Right lobe of liver (tissue), 6 donors: ENCODE results near the gene C16orf86. TPM values are rescaled to one million over a fixed set of nuclear protein-coding genes. Genes with fewer than 3 reads are reported as not detected.

ENCODE experiments used
- ATAC-seq, 4 donors: fragments of 200-7000 bp; cut with Tn5 transposase; one replicate each; pipeline ENCODE4 v1.9.1; 2020; ENCODE audit warnings: mild to moderate bottlenecking in 4 of 4, moderate library complexity in 4 of 4
- DNase-seq, 3 donors: peaks; one replicate each; pipeline ENCODE4 v3.0.0-alpha.2; 2020
- H3K27ac ChIP-seq, 3 donors: fragments of 200-600 bp; one replicate each; pipeline ENCODE4 v1.8.0; 2022
- H3K27me3 ChIP-seq, 2 donors: fragments of 200-600 bp; one replicate each; pipeline ENCODE4 v1.8.0; 2022
- H3K36me3 ChIP-seq, 4 donors: fragments of 200-600 bp; sonication (generic) in 1 of 4; one replicate each; pipeline versions ENCODE4 v1.5.1 to v1.8.0; 2017 to 2022; ENCODE audit warnings: control low read depth in 1 of 4
- H3K4me1 ChIP-seq, 4 donors: fragments of 200-600 bp; sonication (generic) in 1 of 4; one replicate each; pipeline versions ENCODE4 v1.5.1 to v1.8.0; 2017 to 2022; ENCODE audit warnings: control low read depth in 1 of 4
- H3K4me3 ChIP-seq, 3 donors: fragments of 200-600 bp; one replicate each; pipeline ENCODE4 v1.8.0; 2022
- H3K9me3 ChIP-seq, 4 donors: fragments of 200-600 bp; sonication (generic) in 1 of 4; one replicate each; pipeline versions ENCODE4 v1.5.1 to v1.8.0; 2017 to 2022; ENCODE audit warnings: control low read depth in 1 of 4
- CTCF ChIP-seq, 4 donors: fragments of 200-600 bp in 3 of 4; fragments of 450-650 bp in 1 of 4; IDR thresholded peaks; one replicate each; pipeline versions ENCODE4 v1.5.1 to v1.8.0; 2016 to 2022; ENCODE audit warnings: antibody characterized with exemption in 4 of 4, mild to moderate bottlenecking in 2 of 4
- POLR2A ChIP-seq: fragments of 450-650 bp; IDR thresholded peaks from one replicate; pipeline ENCODE4 v1.6.1; 2017; ENCODE audit warnings: antibody characterized with exemption, mild to moderate bottlenecking
- WGBS: methylation state at CpG from one replicate; pipeline ENCODE4 v1.1.6; 2018; ENCODE audit warnings: low coverage, low lambda C conversion rate; ENCODE audit not compliant: insufficient coverage; ENCODE audit errors: missing lambda C conversion rate; 5-methylcytosine and 5-hydroxymethylcytosine counted together
- intact Hi-C, 2 donors: fragments of 100-400 bp; cut with DNase I; formaldehyde crosslinking; loops; one replicate each; pipeline versions ENCODE4 v1.11.2 to v1.14.1; 2022
- total RNA-seq, 6 experiments: library from RNA; depleted of rRNA in 2 of 6; stranded (reverse); fragments of >200 nt in 2 of 6; fragmentation: NEBNext Ultra II Directional in 3 of 6; extraction: Animal tissue kit (Norgen Biotek cat#: 25700) in 3 of 6; gene quantifications; one replicate each; pipeline versions ENCODE4 v1.1.0 to v1.2.4, GENCODE V29; 2016 to 2023
- donor health status: DM: no; HTN: yes; CAD: no.
- donor health status: DM: no; HTN: no; CAD: no.
- donor health status: DM: no; HTN: no; CAD: no.
- donor health status: DM: no; HTN: yes; CAD: no.
- donor health status: DM: no; HTN: yes; CAD: no.

Gene C16orf86
- total RNA-seq, 6 experiments from 2014 or later, result 1.4 to 4.3 (median 2.5) TPM

GRCh38 chr16:67703626-67704025 lies 37.0 kb downstream of the C16orf86 start:
- 60% methylated on average over 2 of the region's 2 CpGs for WGBS
- Histone ChIP-seq H3K36me3 (no peaks in the 10 kb centered on the region), H3K27me3 (no peaks in the 10 kb centered on the region), H3K4me1 (peaks cover 0 to 12% (median 2%) of the 10 kb centered on the region in 4 donors), H3K9me3 (peaks cover 0 to 3% (median 0%) of the 10 kb centered on the region in 4 donors), H3K27ac (peak overlapping the region in 1 of 3 donors; percentile 77), H3K4me3 (no peak overlapping the region)
- TF ChIP-seq POLR2A (no peak), CTCF (IDR thresholded peaks at IDR 0.05) (no peak)
- ATAC-seq (peak in 3 of 4 donors; percentile 18 to 31 (median 20)), DNase-seq (no peak)
- intact Hi-C loops, result no loop called here

- DNase-seq (no peak), ATAC-seq (peak in 1 of 4 donors; percentile 74)
- no peaks in the 10 kb centered on the region for H3K36me3 ChIP-seq
- H3K4me1 ChIP-seq, result peaks cover 0 to 15% (median 2%) of the 10 kb centered on the region in 4 donors
- intact Hi-C loops, result no loop called here
- H3K27ac ChIP-seq, result peak overlapping the region in 1 of 3 donors; percentile 77
- no peaks in the 10 kb centered on the region for H3K9me3 ChIP-seq
- TF ChIP-seq CTCF (IDR thresholded peaks at IDR 0.05), result no peak
- TF ChIP-seq POLR2A, result no peak
- WGBS, result 54% methylated on average over 5 of the region's 5 CpGs
- no peak overlapping the region for H3K4me3 ChIP-seq
- H3K27me3 ChIP-seq, result no peaks in the 10 kb centered on the region
Observed at GRCh38 chr16:67704110-67704509, 37.5 kb downstream of the C16orf86 start.

- Histone ChIP-seq H3K27me3 (no peaks in the 10 kb centered on the region), H3K27ac (no peak overlapping the region), H3K36me3 (no peaks in the 10 kb centered on the region), H3K4me1 (peaks cover 0 to 22% (median 7%) of the 10 kb centered on the region in 4 donors), H3K9me3 (no peaks in the 10 kb centered on the region), H3K4me3 (no peak overlapping the region)
- no peak for ATAC-seq
- 94% methylated on average over 4 of the region's 4 CpGs for WGBS
- DNase-seq, result peak in 1 of 3 donors; percentile 1
- TF ChIP-seq CTCF (IDR thresholded peaks at IDR 0.05) (no peak), POLR2A (no peak)
- intact Hi-C loops, result no loop called here
Observed at GRCh38 chr16:67707210-67707609, 40.6 kb downstream of the C16orf86 start.

GRCh38 chr16:67707790-67708189 lies 41.2 kb downstream of the C16orf86 start:
- H3K9me3 ChIP-seq, result no peaks in the 10 kb centered on the region
- DNase-seq (peak in 1 of 3 donors; percentile 2), ATAC-seq (no peak)
- 97% methylated on average over 5 of the region's 5 CpGs for WGBS
- no peak overlapping the region for H3K4me3 ChIP-seq
- peaks cover 0 to 22% (median 7%) of the 10 kb centered on the region in 4 donors for H3K4me1 ChIP-seq
- TF ChIP-seq POLR2A (no peak), CTCF (IDR thresholded peaks at IDR 0.05) (no peak)
- no peaks in the 10 kb centered on the region for H3K36me3 ChIP-seq
- intact Hi-C loops, result no loop called here
- no peaks in the 10 kb centered on the region for H3K27me3 ChIP-seq
- H3K27ac ChIP-seq, result no peak overlapping the region
